GM10266 (cell line): ENCODE results near the gene NCAPH2.
"Not testable (repeated sequence)": the region's sequence is repeated elsewhere in the genome, so short reads cannot be mapped to it uniquely, and the experiment has no call there.

ENCODE experiments used
- DNase-seq: peaks from one replicate; pipeline ENCODE4 v3.0.0; 2012; ENCODE audit errors: extremely low spot score
- TF ChIP-seq, protein P1 (sequence below): IDR thresholded peaks from 2 replicates; pipeline ENCODE4 v1.5.1; 2012; ENCODE audit warnings: mild to moderate bottlenecking, low read depth; ENCODE audit not compliant: control insufficient read depth, insufficient read depth; ENCODE audit errors: missing control alignments

The NCAPH2 gene

DNA sequence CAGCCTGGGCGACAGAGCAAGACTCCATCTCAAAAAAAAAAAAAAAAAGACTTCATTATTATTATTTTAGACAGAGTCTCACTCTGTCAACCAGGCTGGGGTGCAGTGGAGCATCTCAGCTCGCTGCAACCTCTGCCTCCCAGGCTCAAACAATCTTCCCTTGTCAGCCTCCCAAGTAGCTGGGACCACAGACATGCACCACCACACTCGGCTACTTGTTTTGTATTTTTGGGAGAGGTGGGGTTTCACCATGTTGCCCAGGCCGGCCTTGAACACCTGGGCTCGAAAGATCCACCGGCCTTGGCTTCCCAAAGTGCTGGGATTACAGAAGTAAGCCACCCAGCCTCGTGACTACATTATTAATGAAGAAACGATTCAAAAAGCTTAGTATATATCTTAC lies 27.1 kb downstream of the NCAPH2 start:
- TF ChIP-seq, protein P1, sequence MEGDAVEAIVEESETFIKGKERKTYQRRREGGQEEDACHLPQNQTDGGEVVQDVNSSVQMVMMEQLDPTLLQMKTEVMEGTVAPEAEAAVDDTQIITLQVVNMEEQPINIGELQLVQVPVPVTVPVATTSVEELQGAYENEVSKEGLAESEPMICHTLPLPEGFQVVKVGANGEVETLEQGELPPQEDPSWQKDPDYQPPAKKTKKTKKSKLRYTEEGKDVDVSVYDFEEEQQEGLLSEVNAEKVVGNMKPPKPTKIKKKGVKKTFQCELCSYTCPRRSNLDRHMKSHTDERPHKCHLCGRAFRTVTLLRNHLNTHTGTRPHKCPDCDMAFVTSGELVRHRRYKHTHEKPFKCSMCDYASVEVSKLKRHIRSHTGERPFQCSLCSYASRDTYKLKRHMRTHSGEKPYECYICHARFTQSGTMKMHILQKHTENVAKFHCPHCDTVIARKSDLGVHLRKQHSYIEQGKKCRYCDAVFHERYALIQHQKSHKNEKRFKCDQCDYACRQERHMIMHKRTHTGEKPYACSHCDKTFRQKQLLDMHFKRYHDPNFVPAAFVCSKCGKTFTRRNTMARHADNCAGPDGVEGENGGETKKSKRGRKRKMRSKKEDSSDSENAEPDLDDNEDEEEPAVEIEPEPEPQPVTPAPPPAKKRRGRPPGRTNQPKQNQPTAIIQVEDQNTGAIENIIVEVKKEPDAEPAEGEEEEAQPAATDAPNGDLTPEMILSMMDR = no peak

DNA sequence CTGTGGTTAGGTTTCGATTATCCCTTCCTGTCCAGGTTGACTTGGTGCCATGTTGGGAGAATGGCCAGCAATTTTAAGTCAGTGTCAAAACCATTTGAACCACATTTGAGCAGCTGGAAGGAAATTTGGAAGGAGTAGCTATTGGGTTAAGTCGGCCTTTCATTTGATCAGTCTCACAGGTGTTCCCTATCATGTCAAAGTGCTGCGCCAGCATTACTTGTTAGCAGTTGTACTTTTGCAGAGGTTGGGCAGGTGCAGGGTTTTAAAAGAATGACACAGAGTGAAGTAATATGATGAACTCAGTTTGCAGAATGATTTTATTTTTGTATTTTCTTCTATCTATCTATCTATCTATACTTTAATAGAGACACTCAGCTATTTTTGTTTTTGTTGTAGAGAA lies 28.2 kb downstream of the NCAPH2 start:
- TF ChIP-seq, protein P1 = no peak
- DNase-seq = no peak

More for the DNA sequence above, 27.1 kb downstream of the NCAPH2 start:
- no peak for DNase-seq

DNA sequence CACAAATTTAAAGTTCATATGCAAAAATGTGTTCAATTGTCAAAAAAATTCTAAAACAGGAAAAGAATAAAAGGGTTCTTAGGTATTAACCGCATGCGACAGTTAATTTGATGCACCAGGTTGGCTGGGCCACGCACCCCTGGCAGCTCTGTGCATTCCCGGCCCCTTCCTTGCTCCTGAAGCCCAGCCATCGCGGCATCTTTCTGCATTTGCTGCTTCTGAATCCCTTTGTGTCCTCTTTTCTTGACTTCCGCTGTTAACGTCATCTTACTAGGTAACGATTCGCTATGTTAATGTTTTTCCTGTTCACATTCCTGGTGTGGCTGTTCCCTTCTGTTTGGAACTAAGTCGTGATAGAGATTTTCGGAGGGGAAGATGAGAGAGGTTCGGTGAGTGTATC lies 29.7 kb downstream of the NCAPH2 start:
- DNase-seq = no peak
- TF ChIP-seq, protein P1 = no peak

DNA sequence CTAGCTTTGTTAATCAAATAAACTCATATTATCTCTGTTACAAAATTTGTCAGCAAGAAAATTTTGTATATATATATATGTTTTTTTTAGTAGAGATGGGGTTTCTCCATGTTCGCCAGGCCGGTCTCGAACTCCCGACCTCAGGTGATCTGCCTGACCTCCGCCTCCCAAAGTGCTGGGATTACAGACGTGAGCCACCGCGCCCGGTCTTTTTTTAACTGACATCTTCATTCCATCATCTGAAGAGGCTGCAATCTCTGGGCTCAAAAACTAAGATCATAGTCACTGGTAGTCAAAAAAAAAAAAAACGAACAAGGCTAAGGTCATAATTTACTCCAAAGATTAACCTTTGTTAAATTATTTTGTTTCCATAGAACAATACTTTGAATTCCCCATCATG lies 32.4 kb downstream of the NCAPH2 start:
- DNase-seq = no peak
- TF ChIP-seq, protein P1 = no peak

DNA sequence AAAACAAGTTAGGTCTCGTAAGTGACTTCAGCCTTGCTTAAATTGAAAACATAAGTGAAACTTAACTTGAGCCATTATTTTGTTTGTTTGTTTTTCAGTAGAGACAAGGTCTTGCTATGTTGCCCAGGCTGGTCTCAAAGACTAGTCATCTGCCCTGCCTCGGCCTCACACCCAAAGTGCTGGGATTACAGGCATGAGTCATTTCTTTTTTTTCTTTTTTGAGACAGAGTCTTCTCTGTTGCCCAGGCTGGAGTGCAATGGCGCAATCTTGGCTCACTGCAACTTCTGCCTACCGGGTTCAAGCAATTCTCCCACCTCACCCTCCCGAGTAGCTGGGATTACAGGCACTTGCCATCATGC lies 33.6 kb downstream of the NCAPH2 start:
- DNase-seq = not testable (repeated sequence)

DNA sequence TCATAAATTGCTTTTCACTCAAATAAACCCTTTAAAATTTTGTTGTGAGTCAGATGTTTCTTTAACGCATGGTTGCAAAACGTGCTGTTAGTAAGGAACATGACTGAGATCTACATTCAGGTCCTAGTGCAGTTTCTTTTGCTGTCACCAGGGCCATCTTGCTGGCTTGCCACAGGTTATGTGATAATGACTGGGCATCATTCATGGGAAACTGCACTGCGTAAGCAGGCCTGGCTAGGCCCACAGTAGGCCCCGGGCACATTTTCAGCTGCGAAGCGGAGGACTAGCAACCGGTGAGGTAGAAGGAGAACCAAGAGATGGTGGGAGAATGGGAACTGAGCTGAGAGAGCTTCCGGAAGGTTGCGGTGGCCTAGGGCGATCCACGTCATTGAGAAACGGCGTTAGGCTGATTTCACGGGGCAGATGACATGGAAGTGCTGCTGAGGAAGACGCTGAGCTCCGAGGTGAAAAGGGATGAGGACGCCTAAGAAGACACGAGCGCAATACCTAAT lies 34.4 kb downstream of the NCAPH2 start:
- TF ChIP-seq, protein P1 = no peak
- DNase-seq = peak; percentile 76

DNA sequence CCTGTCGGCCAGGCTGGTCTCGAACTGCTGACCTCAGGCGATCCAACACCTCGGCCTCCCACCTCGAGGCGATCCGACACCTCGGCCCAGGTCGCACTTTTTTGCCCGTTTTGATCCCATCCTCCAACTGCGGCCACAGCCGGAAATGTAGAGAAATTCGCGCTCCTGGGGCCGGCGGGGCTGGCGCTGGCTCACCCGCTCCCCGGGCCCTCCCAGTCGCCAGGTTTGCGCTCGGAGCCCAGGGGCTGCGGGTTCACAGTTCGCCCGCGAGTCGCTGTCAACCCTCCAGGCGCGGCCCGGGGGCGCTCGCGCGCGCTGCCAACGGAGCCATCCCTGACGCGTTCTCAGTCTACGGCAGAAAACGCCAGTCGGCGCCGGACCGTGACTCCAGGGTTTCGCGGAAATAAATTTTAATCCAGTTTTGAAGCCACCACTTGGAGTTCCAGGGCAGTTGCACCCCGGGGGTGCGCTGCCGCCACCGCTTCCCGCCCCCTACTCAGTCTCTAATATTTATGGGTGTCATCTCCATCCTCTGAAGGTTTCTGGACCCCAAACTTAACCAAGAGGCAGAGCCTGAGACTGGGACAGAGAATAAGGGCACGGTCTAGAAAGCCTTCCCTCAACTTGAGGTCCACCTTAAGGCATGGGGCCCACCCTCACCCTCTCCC lies 36.2 kb downstream of the NCAPH2 start:
- TF ChIP-seq, protein P1 = peak; percentile 68

More for the DNA sequence above, 36.2 kb downstream of the NCAPH2 start:
- peak; percentile 87 for DNase-seq
